ENCODE measurements around the gene OR4C16. TPM values are rescaled to one million over a fixed set of nuclear protein-coding genes. Genes with fewer than 3 reads are reported as not detected.

Gene OR4C16
- total RNA-seq, 1 experiment from 2014 or later: not detected

- Histone ChIP-seq H3K36me3 (ENCODE audit: low read depth, low read length) (no peaks in the 10 kb centered on the region), H2AFZ (ENCODE audit: low read length) (no peak within 1 kb of the TSS), H3K27me3 (ENCODE audit: low read length) (no peaks in the 10 kb centered on the region), H3F3A (ENCODE audit: low read length, unreplicated experiment) (no peaks in the 10 kb centered on the region), H3K79me2 (ENCODE audit: low read length) (no peaks in the 10 kb centered on the region), H3K27ac (ENCODE audit: low read length) (no peak within 1 kb of the TSS), H3K4me1 (ENCODE audit: insufficient read depth, low read length) (no peaks in the 10 kb centered on the region), H3K9me3 (ENCODE audit: low read length) (no peaks in the 10 kb centered on the region), H3K9ac (ENCODE audit: low read length) (no peak within 1 kb of the TSS), H4K20me1 (ENCODE audit: low read length) (no peaks in the 10 kb centered on the region), H3K4me3 (ENCODE audit: low read length) (no peak within 1 kb of the TSS), H3K9me2 (replicated peaks; ENCODE audit: low read length) (no peaks in the 10 kb centered on the region), H3K4me2 (ENCODE audit: low read length) (no peak within 1 kb of the TSS)
- no TSS peak for BruUV-seq (replicated peaks)
- intact Hi-C loops (cut with micrococcal nuclease): no loop called here
- CTCF ChIA-PET: no interaction called here
- no peak for DNase-seq
- TF ChIP-seq EZH2phosphoT487 (IDR thresholded peaks at IDR 0.05; ENCODE audit: borderline replicate concordance, low read length) (no peak), CTCF (conservative IDR thresholded peaks at IDR 0.05; ENCODE audit: low read depth, low read length) (no peak), EZH2 (IDR thresholded peaks at IDR 0.05; ENCODE audit: low read length, unreplicated experiment) (no peak)
- POLR2A ChIA-PET (ENCODE audit: unreplicated experiment): no interaction called here
- ATAC-seq: no peak
Measured at GRCh38 chr11:55607545-55607944, 35.6 kb downstream of the OR4C16 start, which contains the start of gene OR4C11. Gene OR4C11, minus strand, starts transcription at chr11:55607645. Its CDS starts 3,272 bp downstream, at chr11:55604373.

Other genes starting within 250 kb of the OR4C16 start
- not detected in 2 replicates for gene OR4A16, start 228.9 kb upstream of the OR4C16 start, total RNA-seq (2014; rRNA removed)
- not detected in 2 replicates for gene OR4A15, start 204.2 kb upstream of the OR4C16 start, total RNA-seq (2014; rRNA removed)
- not detected in 2 replicates for gene OR4C15, start 17.7 kb upstream of the OR4C16 start, total RNA-seq (2014; rRNA removed)
- gene OR4C11, start 35.5 kb downstream of the OR4C16 start, total RNA-seq (2014; rRNA removed): not detected in 2 replicates
- gene OR4P4, start 63.0 kb downstream of the OR4C16 start, total RNA-seq (2014; rRNA removed): not detected in 2 replicates
- not detected in 2 replicates for gene OR4S2, start 76.2 kb downstream of the OR4C16 start, total RNA-seq (2014; rRNA removed)
- gene OR4C6, start 90.1 kb downstream of the OR4C16 start, total RNA-seq (2014; rRNA removed): not detected in 2 replicates
- gene OR5D13, start 201.3 kb downstream of the OR4C16 start, total RNA-seq (2014; rRNA removed): not detected in 2 replicates
- not detected in 2 replicates for gene OR5D14, start 223.4 kb downstream of the OR4C16 start, total RNA-seq (2014; rRNA removed)
- not detected in 2 replicates for gene OR5L1, start 239.2 kb downstream of the OR4C16 start, total RNA-seq (2014; rRNA removed)
- not detected in 2 replicates for gene OR5D18, start 247.5 kb downstream of the OR4C16 start, total RNA-seq (2014; rRNA removed)

Data from PC-3 (cell line).